ENCODE measurements around the gene MAPK8IP3. TPM values are rescaled to one million over a fixed set of nuclear protein-coding genes. Genes with fewer than 3 reads are reported as not detected.

The MAPK8IP3 gene
- total RNA-seq, 2 experiments from 2014 or later = 101 to 108 TPM

- CTCF ChIA-PET = interaction anchor here (0.9 to 1.0 kb wide), 3 partner anchors 9 to 447 kb away, joined by 3 to 4 read pairs (median 3); no protein-coding TSS in a partner anchor
Observed at GRCh38 chr16:1763521-1764511, 57.8 kb downstream of the MAPK8IP3 start.

GRCh38 chr16:1764971-1765370 lies 59.0 kb downstream of the MAPK8IP3 start:
- Mint-ChIP-seq H3K4me1 (peaks cover under 1% of the 10 kb centered on the region), H3K27ac (no peak overlapping the region), H3K4me3 (no peak overlapping the region), H3K9me3 (no peaks in the 10 kb centered on the region), H3K36me3 (ENCODE audit: low read depth) (peaks cover 13% of the 10 kb centered on the region), H3K27me3 (no peaks in the 10 kb centered on the region)
- ChIA-PET CTCF (interaction anchor here (1.0 kb wide), 1 partner anchor 10 kb away, joined by 3 read pairs; no protein-coding TSS in a partner anchor), POLR2A (no interaction called here)
- no peak for DNase-seq

More at GRCh38 chr16:1763521-1764511, 57.8 kb downstream of the MAPK8IP3 start:
- peaks cover 2% of the 10 kb centered on the region for H3K4me1 Mint-ChIP-seq
- H3K27me3 Mint-ChIP-seq = no peaks in the 10 kb centered on the region
- H3K36me3 Mint-ChIP-seq (ENCODE audit: low read depth) = peaks cover 13% of the 10 kb centered on the region
- POLR2A ChIA-PET = no interaction called here
- no peak for DNase-seq
- H3K27ac Mint-ChIP-seq = no peak overlapping the region
- no peaks in the 10 kb centered on the region for H3K9me3 Mint-ChIP-seq
- no peak overlapping the region for H3K4me3 Mint-ChIP-seq

- ChIA-PET CTCF (no interaction called here), POLR2A (no interaction called here)
- H3K36me3 Mint-ChIP-seq (ENCODE audit: low read depth) = peaks cover 16% of the 10 kb centered on the region
- no peak overlapping the region for H3K27ac Mint-ChIP-seq
- no peak for DNase-seq
- no peak overlapping the region for H3K4me3 Mint-ChIP-seq
- H3K9me3 Mint-ChIP-seq = no peaks in the 10 kb centered on the region
- peaks cover 5% of the 10 kb centered on the region for H3K4me1 Mint-ChIP-seq
- no peaks in the 10 kb centered on the region for H3K27me3 Mint-ChIP-seq
Observed at GRCh38 chr16:1765826-1766225, 59.8 kb downstream of the MAPK8IP3 start.

GRCh38 chr16:1766231-1766630 lies 60.2 kb downstream of the MAPK8IP3 start:
- H3K4me1 Mint-ChIP-seq = peaks cover 5% of the 10 kb centered on the region
- POLR2A ChIA-PET = no interaction called here
- no peaks in the 10 kb centered on the region for H3K9me3 Mint-ChIP-seq
- H3K4me3 Mint-ChIP-seq = no peak overlapping the region
- CTCF ChIA-PET = no interaction called here
- no peaks in the 10 kb centered on the region for H3K27me3 Mint-ChIP-seq
- no peak overlapping the region for H3K27ac Mint-ChIP-seq
- no peak for DNase-seq
- peaks cover 12% of the 10 kb centered on the region for H3K36me3 Mint-ChIP-seq (ENCODE audit: low read depth)

GRCh38 chr16:1766701-1767100 lies 60.7 kb downstream of the MAPK8IP3 start:
- DNase-seq = no peak
- POLR2A ChIA-PET = no interaction called here
- Mint-ChIP-seq H3K36me3 (ENCODE audit: low read depth) (peaks cover 11% of the 10 kb centered on the region), H3K27ac (no peak overlapping the region), H3K4me3 (no peak overlapping the region), H3K27me3 (no peaks in the 10 kb centered on the region), H3K4me1 (peaks cover 5% of the 10 kb centered on the region), H3K9me3 (no peaks in the 10 kb centered on the region)
- CTCF ChIA-PET = no interaction called here

GRCh38 chr16:1767116-1767994 lies 61.4 kb downstream of the MAPK8IP3 start:
- DNase-seq = no peak

GRCh38 chr16:1768061-1768766 lies 62.2 kb downstream of the MAPK8IP3 start:
- Mint-ChIP-seq H3K4me3 (no peak overlapping the region), H3K36me3 (ENCODE audit: low read depth) (peaks cover 16% of the 10 kb centered on the region), H3K4me1 (peaks cover 7% of the 10 kb centered on the region), H3K27me3 (no peaks in the 10 kb centered on the region), H3K9me3 (no peaks in the 10 kb centered on the region), H3K27ac (no peak overlapping the region)
- no peak for DNase-seq
- ChIA-PET CTCF (interaction anchor here (0.7 to 1.3 kb wide), 2 partner anchors 15 to 44 kb away, joined by 3 read pairs; partner anchors contain the start of genes NUBP2 and SPSB3), POLR2A (no interaction called here)

More at GRCh38 chr16:1767116-1767994, 61.4 kb downstream of the MAPK8IP3 start:
- Mint-ChIP-seq H3K4me1 (peaks cover 7% of the 10 kb centered on the region), H3K27me3 (no peaks in the 10 kb centered on the region), H3K36me3 (ENCODE audit: low read depth) (peaks cover 15% of the 10 kb centered on the region), H3K9me3 (no peaks in the 10 kb centered on the region), H3K4me3 (peak overlapping the region; percentile 27), H3K27ac (no peak overlapping the region)
- POLR2A ChIA-PET = no interaction called here
- CTCF ChIA-PET = interaction anchor here (1.3 kb wide), 1 partner anchor 44 kb away, joined by 3 read pairs; no protein-coding TSS in a partner anchor

GRCh38 chr16:1768767-1769401 lies 62.9 kb downstream of the MAPK8IP3 start:
- no peaks in the 10 kb centered on the region for H3K27me3 Mint-ChIP-seq
- H3K4me1 Mint-ChIP-seq = peaks cover 8% of the 10 kb centered on the region
- peaks cover 16% of the 10 kb centered on the region for H3K36me3 Mint-ChIP-seq (ENCODE audit: low read depth)
- no peak overlapping the region for H3K4me3 Mint-ChIP-seq
- no peaks in the 10 kb centered on the region for H3K9me3 Mint-ChIP-seq
- H3K27ac Mint-ChIP-seq = no peak overlapping the region
- DNase-seq = no peak
- CTCF ChIA-PET = interaction anchor here (0.7 kb wide), 1 partner anchor 14 kb away, joined by 3 read pairs; the partner anchor contains the start of genes NUBP2 and SPSB3
- POLR2A ChIA-PET = no interaction called here

GRCh38 chr16:1769402-1770300 lies 63.7 kb downstream of the MAPK8IP3 start:
- DNase-seq = no peak
- peak overlapping the region; percentile 60 for H3K27ac Mint-ChIP-seq
- H3K9me3 Mint-ChIP-seq = no peaks in the 10 kb centered on the region
- CTCF ChIA-PET = interaction anchor here (1.0 to 1.4 kb wide), 2 partner anchors 11 to 235 kb away, joined by 3 read pairs; no protein-coding TSS in a partner anchor
- H3K36me3 Mint-ChIP-seq (ENCODE audit: low read depth) = peaks cover 16% of the 10 kb centered on the region
- POLR2A ChIA-PET = interaction anchor here (0.6 kb wide), 1 partner anchor 1113 kb away, joined by 4 read pairs; the partner anchor contains the start of gene FLYWCH2
- H3K4me3 Mint-ChIP-seq = peak overlapping the region; percentile 86
- no peaks in the 10 kb centered on the region for H3K27me3 Mint-ChIP-seq
- peaks cover 10% of the 10 kb centered on the region for H3K4me1 Mint-ChIP-seq

- POLR2A ChIA-PET = interaction anchor here (0.6 kb wide), 1 partner anchor 1112 kb away, joined by 4 read pairs; the partner anchor contains the start of gene FLYWCH2
- CTCF ChIA-PET = interaction anchor here (1.0 to 1.4 kb wide), 2 partner anchors 12 to 234 kb away, joined by 3 read pairs; no protein-coding TSS in a partner anchor
- no peaks in the 10 kb centered on the region for H3K9me3 Mint-ChIP-seq
- H3K4me1 Mint-ChIP-seq = peaks cover 13% of the 10 kb centered on the region
- peak; percentile 37 for DNase-seq
- H3K36me3 Mint-ChIP-seq (ENCODE audit: low read depth) = peaks cover 16% of the 10 kb centered on the region
- H3K4me3 Mint-ChIP-seq = peak overlapping the region; percentile 86
- peak overlapping the region; percentile 69 for H3K27ac Mint-ChIP-seq
- H3K27me3 Mint-ChIP-seq = no peaks in the 10 kb centered on the region
Observed at GRCh38 chr16:1770328-1771187, 64.6 kb downstream of the MAPK8IP3 start.

Data from activated CD4-positive, alpha-beta T cell treated with anti-CD3 and anti-CD28 coated beads, Interleukin-2, amount 10 ng/mL, durations not matched to agents 7 days and 5 days (primary cell).